ENCODE results near the gene CEP104. TPM values are rescaled to one million over a fixed set of nuclear protein-coding genes. Genes with fewer than 3 reads are reported as not detected.

Gene CEP104
- total and polyA plus RNA-seq, 4 donors, result 7.5 to 23.2 (median 12.0) TPM

GRCh38 chr1:3762873-3763228, 94.2 kb downstream of the CEP104 start:
- Histone ChIP-seq H3K9ac (ENCODE audit: low read depth in 1 of 2, low read length in 2 of 2) (no peak overlapping the region), H3K27me3 (ENCODE audit: control insufficient read depth in 4 of 4, insufficient read depth in 4 of 4, low read length in 3 of 4) (no peaks in the 10 kb centered on the region), H3K4me1 (ENCODE audit: control insufficient read depth in 4 of 4, insufficient read depth in 4 of 4, low read length in 3 of 4) (no peaks in the 10 kb centered on the region), H3K27ac (ENCODE audit: low read depth in 1 of 2, low read length in 2 of 2) (no peak overlapping the region), H3K36me3 (ENCODE audit: control insufficient read depth in 4 of 4, insufficient read depth in 3 of 4, low read depth in 1 of 4, low read length in 3 of 4) (no peaks in the 10 kb centered on the region), H3K4me3 (ENCODE audit: low read depth in 1 of 3, low read length in 3 of 3) (no peak overlapping the region), H3K9me3 (ENCODE audit: control insufficient read depth in 4 of 4, low read length in 3 of 4) (no peaks in the 10 kb centered on the region)
- 88% methylated on average over 12 of the region's 12 CpGs for WGBS
- no peak for DNase-seq (ENCODE audit: low spot score)
- TF ChIP-seq FOXA2 (IDR thresholded peaks at IDR 0.05) (no peak), FOXA1 (IDR thresholded peaks at IDR 0.05) (no peak), RXRA (IDR thresholded peaks at IDR 0.05) (no peak), MAX (IDR thresholded peaks at IDR 0.05) (no peak), GABPA (IDR thresholded peaks at IDR 0.05 in 1 of 2, conservative IDR thresholded peaks at IDR 0.05 in 1 of 2) (no peak), ATF3 (IDR thresholded peaks at IDR 0.05) (no peak), CTCF (IDR thresholded peaks at IDR 0.05; ENCODE audit: low read depth, low read length, missing input control) (no peak), HNF4A (conservative IDR thresholded peaks at IDR 0.05) (no peak), TAF1 (conservative IDR thresholded peaks at IDR 0.05) (no peak), ZBTB33 (IDR thresholded peaks at IDR 0.05) (no peak), NR2F2 (IDR thresholded peaks at IDR 0.05) (no peak), EGR1 (IDR thresholded peaks at IDR 0.05; ENCODE audit: low read depth in 2 of 2) (no peak), JUND (IDR thresholded peaks at IDR 0.05) (no peak)

- no peak for DNase-seq (ENCODE audit: low spot score)
- Histone ChIP-seq H3K27me3 (ENCODE audit: control insufficient read depth in 4 of 4, insufficient read depth in 4 of 4, low read length in 3 of 4) (no peaks in the 10 kb centered on the region), H3K4me1 (ENCODE audit: control insufficient read depth in 4 of 4, insufficient read depth in 4 of 4, low read length in 3 of 4) (no peaks in the 10 kb centered on the region), H3K9me3 (ENCODE audit: control insufficient read depth in 4 of 4, low read length in 3 of 4) (no peaks in the 10 kb centered on the region), H3K9ac (ENCODE audit: low read depth in 1 of 2, low read length in 2 of 2) (no peak overlapping the region), H3K4me3 (ENCODE audit: low read depth in 1 of 3, low read length in 3 of 3) (no peak overlapping the region), H3K36me3 (ENCODE audit: control insufficient read depth in 4 of 4, insufficient read depth in 3 of 4, low read depth in 1 of 4, low read length in 3 of 4) (no peaks in the 10 kb centered on the region), H3K27ac (ENCODE audit: low read depth in 1 of 2, low read length in 2 of 2) (no peak overlapping the region)
- TF ChIP-seq FOXA1 (IDR thresholded peaks at IDR 0.05) (no peak), FOXA2 (IDR thresholded peaks at IDR 0.05) (no peak), RXRA (IDR thresholded peaks at IDR 0.05) (no peak), ZBTB33 (IDR thresholded peaks at IDR 0.05) (no peak), NR2F2 (IDR thresholded peaks at IDR 0.05) (no peak), SP1 (IDR thresholded peaks at IDR 0.05) (no peak), GABPA (IDR thresholded peaks at IDR 0.05 in 1 of 2, conservative IDR thresholded peaks at IDR 0.05 in 1 of 2) (no peak), JUND (IDR thresholded peaks at IDR 0.05) (no peak), HNF4G (IDR thresholded peaks at IDR 0.05) (no peak), TAF1 (conservative IDR thresholded peaks at IDR 0.05) (no peak), ATF3 (IDR thresholded peaks at IDR 0.05) (no peak), MAX (IDR thresholded peaks at IDR 0.05) (no peak), REST (IDR thresholded peaks at IDR 0.05) (no peak), CTCF (IDR thresholded peaks at IDR 0.05; ENCODE audit: low read depth, low read length, missing input control) (no peak), HNF4A (conservative IDR thresholded peaks at IDR 0.05) (no peak), RAD21 (IDR thresholded peaks at IDR 0.05) (no peak)
- WGBS, result 79% methylated on average over 15 of the region's 15 CpGs
Observed at GRCh38 chr1:3762151-3762872, 94.7 kb downstream of the CEP104 start.

Measured in liver (tissue), 9 donors.